Measurements from ENCODE around the gene CDH4. TPM values are rescaled to one million over a fixed set of nuclear protein-coding genes. Genes with fewer than 3 reads are reported as not detected.

Gene CDH4
- total and polyA plus RNA-seq, 2 of the 8 experiments (the other 6 are each of a cell fraction or from before 2014, with no cell fraction given), result 4.3 to 7.9 TPM

DNA sequence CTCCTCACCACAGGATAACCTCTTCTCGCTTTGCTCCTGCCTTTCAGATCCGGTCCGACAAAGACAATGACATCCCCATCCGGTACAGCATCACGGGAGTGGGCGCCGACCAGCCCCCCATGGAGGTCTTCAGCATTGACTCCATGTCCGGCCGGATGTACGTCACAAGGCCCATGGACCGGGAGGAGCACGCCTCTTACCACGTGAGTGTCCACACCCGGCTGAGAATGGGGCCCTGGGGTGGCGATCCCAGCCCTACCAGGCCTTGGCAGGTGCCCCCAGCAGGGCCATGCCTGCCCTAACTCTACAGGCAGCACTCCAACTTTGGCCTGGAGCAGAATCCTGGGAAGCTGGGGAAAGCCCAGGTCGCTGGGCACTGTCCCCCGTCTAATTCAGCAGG lies 592.6 kb downstream of the CDH4 start:
- Histone ChIP-seq H2BK5ac (ENCODE audit: low read depth, low read length) (no peak overlapping the region), H2BK12ac (ENCODE audit: low read depth, low read length) (no peak overlapping the region), H4K8ac (ENCODE audit: extremely low read depth, insufficient read depth, low read length) (no peak overlapping the region), H3K4me3 (ENCODE audit: extremely low read depth in 1 of 4, insufficient read depth in 2 of 4, low read depth in 3 of 4, low read length in 4 of 4) (no peak overlapping the region), H3K27me3 (replicated peaks in 1 of 4; ENCODE audit: control insufficient read depth in 3 of 4, extremely low read depth in 1 of 4, insufficient read depth in 3 of 4, low read length in 3 of 4) (no peaks in the 10 kb centered on the region; a peak in 1 of 7 replicates), H4K5ac (ENCODE audit: insufficient read length, low read depth, low read length) (no peak overlapping the region), H3K9ac (replicated peaks in 1 of 4; ENCODE audit: extremely low read depth in 1 of 4, low read depth in 3 of 4, low read length in 3 of 4) (no peak overlapping the region), H3K79me1 (ENCODE audit: low read depth, low read length) (no peaks in the 10 kb centered on the region), H3K4me2 (ENCODE audit: insufficient read depth in 1 of 2, low read depth in 2 of 2, low read length in 2 of 2) (no peak overlapping the region), H3K9me3 (ENCODE audit: insufficient read depth in 2 of 2, low read depth in 1 of 2, low read length in 1 of 2) (peaks cover 4 to 6% of the 10 kb centered on the region in 2 experiments; a peak in 1 of 4 replicates), H4K91ac (replicated peaks; ENCODE audit: insufficient read length, low read length) (no peak overlapping the region), H3K27ac (ENCODE audit: low read depth, low read length) (no peak overlapping the region), H2BK15ac (ENCODE audit: low read length) (no peak overlapping the region), H3K4ac (replicated peaks; ENCODE audit: insufficient read length, low read depth, low read length) (no peak overlapping the region), H2AFZ (ENCODE audit: low read length) (no peak overlapping the region), H2BK20ac (ENCODE audit: low read length) (no peak overlapping the region), H3K18ac (ENCODE audit: extremely low read depth, low read length) (no peak overlapping the region), H3K36me3 (ENCODE audit: control insufficient read depth in 2 of 4, insufficient read depth in 4 of 4, low read length in 3 of 4) (no peaks in the 10 kb centered on the region; a peak in 2 of 8 replicates), H3K56ac (replicated peaks; ENCODE audit: insufficient read length, low read depth, low read length) (no peak overlapping the region), H4K20me1 (replicated peaks in 1 of 2; ENCODE audit: control insufficient read depth in 1 of 2, insufficient read depth in 2 of 2, low read length in 2 of 2) (peaks cover 0 to 2% of the 10 kb centered on the region in 2 experiments), H2BK120ac (replicated peaks; ENCODE audit: low read depth, low read length) (no peak overlapping the region), H3K14ac (ENCODE audit: insufficient read length) (no peak overlapping the region), H3K23me2 (ENCODE audit: low read depth, low read length) (peaks cover 2% of the 10 kb centered on the region), H3K79me2 (ENCODE audit: control insufficient read depth in 1 of 2, insufficient read depth in 2 of 2, low read length in 2 of 2) (no peaks in the 10 kb centered on the region; a peak in 1 of 4 replicates), H3K4me1 (replicated peaks in 1 of 4; ENCODE audit: control insufficient read depth in 3 of 4, insufficient read depth in 4 of 4, low read length in 3 of 4) (0 out of 7 replicates have a peak, but pooled peaks cover 0 to 3% (median under 1%) of the 10 kb centered on the region in 4 experiments), H3K23ac (ENCODE audit: insufficient read length) (no peak overlapping the region), H2AK5ac (ENCODE audit: low read depth, low read length) (no peak overlapping the region)
- TF ChIP-seq SIX5 (IDR thresholded peaks at IDR 0.05; ENCODE audit: low read depth, low read length), result no peak
- FAIRE-seq (no peak), DNase-seq (ENCODE audit: low read depth in 1 of 2, low spot score in 2 of 2) (no peak)
- ChIA-PET POLR2A (ENCODE audit: partially characterized antibody) (no interaction called here), CTCF (ENCODE audit: partially characterized antibody) (interaction anchor here (1.1 to 2.3 kb wide), 3 partner anchors 14 to 30 kb away, joined by 3 to 7 read pairs (median 3); no protein-coding TSS in a partner anchor)
- 87% methylated on average over 17 of the region's 17 CpGs; no CpG with 5 or more reads in 1 of the 2 experiments for WGBS, 2 experiments (ENCODE audit: extremely low coverage in 1 of 2, insufficient coverage in 1 of 2, insufficient read length in 1 of 2, insufficient replicate concordance in 2 of 2, low coverage in 1 of 2, low lambda C conversion rate in 2 of 2, missing lambda C conversion rate in 1 of 2)

All from H1 (cell line).